ENCODE measurements around the gene ARHGAP25.

- no peak for TF ChIP-seq ZFX (IDR thresholded peaks at IDR 0.05)
- no peak for TF ChIP-seq CTCF (IDR thresholded peaks at IDR 0.05 in 2 of 3, conservative IDR thresholded peaks at IDR 0.05 in 1 of 3; ENCODE audit: borderline replicate concordance in 1 of 3, insufficient read depth in 1 of 3, low read depth in 2 of 3, low read length in 2 of 3)
- no peak for TF ChIP-seq JUND (IDR thresholded peaks at IDR 0.05)
- TF ChIP-seq ZNF274 (IDR thresholded peaks at IDR 0.05; ENCODE audit: low read depth, low read length): no peak
- TF ChIP-seq SIN3A (IDR thresholded peaks at IDR 0.05; ENCODE audit: low read depth): no peak
- no peak for TF ChIP-seq EGR1 (IDR thresholded peaks at IDR 0.05; ENCODE audit: low read depth)
Observed at GRCh38 chr2:68784188-68784587, 49.6 kb downstream of the ARHGAP25 start.
